HFFc6 (cell line): Measurements from ENCODE around the gene MYO18A. TPM values are rescaled to one million over a fixed set of nuclear protein-coding genes. Genes with fewer than 3 reads are reported as not detected.

Experiments used
- DNase-seq: peaks from one replicate; pipeline ENCODE4 v3.0.0-alpha.2; 2018
- H3K27ac Mint-ChIP-seq: 2 replicates; pipeline ENCODE4 v1.8.0; 2020; ENCODE audit warnings: mild to moderate bottlenecking, mixed read lengths
- H3K27me3 Mint-ChIP-seq: 2 replicates; pipeline ENCODE4 v1.8.0; 2021; ENCODE audit warnings: mild to moderate bottlenecking, moderate library complexity, mixed read lengths; ENCODE audit not compliant: insufficient read depth
- H3K36me3 Mint-ChIP-seq: 2 replicates; pipeline ENCODE4 v1.8.0; 2021; ENCODE audit warnings: low read depth, mixed read lengths
- H3K4me1 Mint-ChIP-seq: 2 replicates; pipeline ENCODE4 v1.8.0; 2020; ENCODE audit warnings: low read depth, mixed read lengths
- H3K4me3 Mint-ChIP-seq: 2 replicates; pipeline ENCODE4 v1.8.0; 2020; ENCODE audit warnings: mild to moderate bottlenecking, moderate library complexity, mixed read lengths
- H3K9me3 Mint-ChIP-seq: 2 replicates; pipeline ENCODE4 v1.8.0; 2020; ENCODE audit warnings: mild to moderate bottlenecking, mixed read lengths
- total RNA-seq, 6 experiments: library from RNA; stranded (reverse); fragmentation: NEBNext Ultra II Directional; extraction: Animal tissue kit (Norgen Biotek cat#: 25700); gene quantifications; 2 replicates in 1 of 6; 3 replicates in 5 of 6; pipeline ENCODE4 v1.2.3, GENCODE V29; 2021
- TF ChIP-seq, protein P1 (sequence below): fragments of 200-600 bp; sonication (generic); IDR thresholded peaks from 2 replicates; pipeline ENCODE4 v1.5.0; 2021; ENCODE audit warnings: antibody characterized with exemption, mild to moderate bottlenecking

MYO18A gene
- total RNA-seq, 6 experiments from 2014 or later: 39.2 to 57.7 (median 42.9) TPM

DNA sequence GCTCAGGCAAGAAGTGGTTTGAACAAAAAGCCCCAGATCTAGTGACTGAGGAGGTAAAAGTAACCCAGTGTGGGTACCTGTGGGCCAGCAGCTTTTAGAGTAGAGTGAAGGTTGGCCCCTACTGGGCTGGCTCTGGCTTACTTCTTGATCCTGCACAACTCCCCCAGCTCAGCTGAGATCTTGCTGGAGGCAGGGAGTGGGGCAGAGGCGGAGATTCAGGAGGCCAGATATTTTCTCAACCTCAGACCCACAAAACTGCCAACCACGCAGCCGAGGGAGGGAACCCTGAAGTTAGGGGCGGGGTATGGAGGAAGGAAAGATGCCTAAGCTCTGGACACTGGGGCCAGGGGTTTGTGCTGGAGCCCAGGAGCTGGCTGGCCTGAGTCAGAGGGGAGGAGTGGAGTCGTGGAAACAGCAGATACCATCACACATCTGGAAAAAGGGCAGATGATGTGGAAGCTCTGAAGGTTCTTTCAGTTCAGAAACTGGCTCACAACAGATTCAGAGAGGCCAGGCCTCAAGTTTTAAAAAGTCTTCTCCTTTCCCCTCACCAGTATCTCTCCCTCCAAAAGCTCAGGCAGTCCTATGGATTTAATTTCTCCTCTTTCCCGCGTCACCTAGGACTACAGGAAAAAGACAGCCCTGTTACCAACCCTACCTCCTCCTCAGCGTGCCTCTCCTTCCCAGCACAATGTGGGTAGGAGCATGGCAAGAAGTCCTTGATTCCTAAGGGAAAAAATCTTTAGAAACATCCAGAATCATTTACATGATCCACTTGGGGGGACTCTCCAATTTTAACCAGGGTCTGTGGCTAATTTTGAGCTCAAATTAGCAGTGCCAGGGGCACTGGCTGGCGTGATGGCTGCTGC lies 48.1 kb downstream of the MYO18A start:
- DNase-seq: peak; percentile 81
- Mint-ChIP-seq H3K27ac (peak overlapping the region; percentile 95), H3K4me3 (peak overlapping the region; percentile 60), H3K27me3 (peaks cover 2% of the 10 kb centered on the region; the same call in 1 of the 2 replicates), H3K4me1 (peaks cover 55% of the 10 kb centered on the region), H3K36me3 (no peaks in the 10 kb centered on the region), H3K9me3 (no peaks in the 10 kb centered on the region)
- TF ChIP-seq, protein P1, sequence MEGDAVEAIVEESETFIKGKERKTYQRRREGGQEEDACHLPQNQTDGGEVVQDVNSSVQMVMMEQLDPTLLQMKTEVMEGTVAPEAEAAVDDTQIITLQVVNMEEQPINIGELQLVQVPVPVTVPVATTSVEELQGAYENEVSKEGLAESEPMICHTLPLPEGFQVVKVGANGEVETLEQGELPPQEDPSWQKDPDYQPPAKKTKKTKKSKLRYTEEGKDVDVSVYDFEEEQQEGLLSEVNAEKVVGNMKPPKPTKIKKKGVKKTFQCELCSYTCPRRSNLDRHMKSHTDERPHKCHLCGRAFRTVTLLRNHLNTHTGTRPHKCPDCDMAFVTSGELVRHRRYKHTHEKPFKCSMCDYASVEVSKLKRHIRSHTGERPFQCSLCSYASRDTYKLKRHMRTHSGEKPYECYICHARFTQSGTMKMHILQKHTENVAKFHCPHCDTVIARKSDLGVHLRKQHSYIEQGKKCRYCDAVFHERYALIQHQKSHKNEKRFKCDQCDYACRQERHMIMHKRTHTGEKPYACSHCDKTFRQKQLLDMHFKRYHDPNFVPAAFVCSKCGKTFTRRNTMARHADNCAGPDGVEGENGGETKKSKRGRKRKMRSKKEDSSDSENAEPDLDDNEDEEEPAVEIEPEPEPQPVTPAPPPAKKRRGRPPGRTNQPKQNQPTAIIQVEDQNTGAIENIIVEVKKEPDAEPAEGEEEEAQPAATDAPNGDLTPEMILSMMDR: no peak

DNA sequence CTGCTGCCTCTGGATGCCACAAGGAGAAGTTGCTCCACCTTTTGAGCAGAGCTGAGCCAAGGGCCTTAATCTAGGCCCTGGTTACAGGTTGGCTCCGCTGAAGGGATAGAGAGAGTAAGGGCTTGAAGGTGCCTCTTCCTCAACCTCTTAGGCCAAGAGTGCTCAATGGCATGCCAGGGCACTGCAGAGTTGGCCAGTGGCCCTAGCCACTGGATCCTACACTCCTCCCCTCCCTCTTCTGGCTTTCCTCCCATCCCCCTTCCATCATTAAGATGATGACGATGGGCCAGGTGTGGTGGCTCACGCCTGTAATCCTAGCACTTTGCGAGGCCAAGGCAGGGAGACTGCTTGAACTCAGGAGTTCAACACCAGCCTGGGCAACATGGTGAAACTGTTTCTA lies 50.5 kb downstream of the MYO18A start:
- peaks cover 44% of the 10 kb centered on the region for H3K4me1 Mint-ChIP-seq
- H3K27ac Mint-ChIP-seq: no peak overlapping the region
- H3K9me3 Mint-ChIP-seq: no peaks in the 10 kb centered on the region
- peaks cover 2% of the 10 kb centered on the region; the same call in 1 of the 2 replicates for H3K27me3 Mint-ChIP-seq
- H3K36me3 Mint-ChIP-seq: no peaks in the 10 kb centered on the region
- H3K4me3 Mint-ChIP-seq: no peak overlapping the region
- TF ChIP-seq, protein P1: no peak
- no peak for DNase-seq

DNA sequence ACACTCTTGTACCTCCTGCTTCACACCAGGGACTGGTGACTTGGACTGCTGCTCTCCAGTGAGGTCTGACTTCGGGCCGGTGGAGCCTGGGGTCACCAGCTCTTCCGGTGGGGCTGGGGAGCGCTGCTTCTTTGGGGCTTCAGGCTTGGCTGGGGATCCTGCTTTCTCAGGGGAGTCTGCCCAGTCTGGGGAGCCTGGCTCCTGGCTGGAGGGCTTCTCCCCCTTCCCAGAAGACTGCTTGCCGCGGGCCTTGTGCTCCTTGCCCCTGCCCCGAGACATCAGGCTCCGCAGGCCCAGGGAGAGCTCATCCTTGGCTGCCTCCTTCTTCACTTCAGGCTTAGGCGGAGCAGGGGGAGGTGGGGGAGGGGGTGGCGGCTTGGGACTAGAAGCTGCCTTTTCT lies 52.4 kb downstream of the MYO18A start:
- TF ChIP-seq, protein P1: no peak
- Mint-ChIP-seq H3K4me1 (peaks cover 40% of the 10 kb centered on the region), H3K9me3 (no peaks in the 10 kb centered on the region), H3K27me3 (no peaks in the 10 kb centered on the region), H3K4me3 (no peak overlapping the region), H3K27ac (no peak overlapping the region), H3K36me3 (no peaks in the 10 kb centered on the region)
- DNase-seq: no peak

DNA sequence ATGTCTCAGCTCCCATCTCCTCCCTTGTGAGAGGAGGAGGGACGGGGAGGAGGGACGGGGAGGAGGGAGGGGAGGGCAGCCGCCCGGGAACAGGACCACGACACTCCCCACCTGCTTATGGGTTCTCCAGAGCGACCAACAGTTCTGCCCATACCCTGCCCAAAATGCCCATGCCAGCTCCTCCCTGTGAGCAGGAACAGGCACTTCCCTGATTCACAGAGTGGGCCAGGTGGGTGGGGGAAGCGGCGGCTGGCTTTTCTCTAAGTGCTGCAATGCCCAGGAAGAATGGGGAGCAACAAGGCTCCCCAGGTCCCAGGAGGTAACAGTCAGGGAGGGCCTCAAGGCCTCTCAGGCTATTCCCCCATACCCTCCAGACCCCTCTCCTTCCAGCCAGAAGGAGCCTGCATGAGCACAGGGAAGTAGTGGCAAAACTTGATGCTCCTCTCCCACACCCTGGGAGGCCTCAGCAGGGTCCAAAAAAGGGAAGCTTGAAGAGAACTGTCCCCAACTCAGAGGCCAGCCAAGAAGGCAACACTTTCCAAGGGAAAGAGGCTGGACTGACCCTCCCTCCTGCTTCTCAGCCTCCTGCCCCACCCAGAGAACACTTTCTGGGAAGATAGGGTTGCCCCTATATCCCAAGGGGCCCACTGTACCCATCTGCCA lies 53.8 kb downstream of the MYO18A start:
- H3K4me1 Mint-ChIP-seq: peaks cover 25% of the 10 kb centered on the region
- peaks cover 3% of the 10 kb centered on the region; the same call in 1 of the 2 replicates for H3K27me3 Mint-ChIP-seq
- H3K9me3 Mint-ChIP-seq: no peaks in the 10 kb centered on the region
- TF ChIP-seq, protein P1: no peak
- H3K27ac Mint-ChIP-seq: no peak overlapping the region
- no peak for DNase-seq
- H3K4me3 Mint-ChIP-seq: no peak overlapping the region
- H3K36me3 Mint-ChIP-seq: no peaks in the 10 kb centered on the region

DNA sequence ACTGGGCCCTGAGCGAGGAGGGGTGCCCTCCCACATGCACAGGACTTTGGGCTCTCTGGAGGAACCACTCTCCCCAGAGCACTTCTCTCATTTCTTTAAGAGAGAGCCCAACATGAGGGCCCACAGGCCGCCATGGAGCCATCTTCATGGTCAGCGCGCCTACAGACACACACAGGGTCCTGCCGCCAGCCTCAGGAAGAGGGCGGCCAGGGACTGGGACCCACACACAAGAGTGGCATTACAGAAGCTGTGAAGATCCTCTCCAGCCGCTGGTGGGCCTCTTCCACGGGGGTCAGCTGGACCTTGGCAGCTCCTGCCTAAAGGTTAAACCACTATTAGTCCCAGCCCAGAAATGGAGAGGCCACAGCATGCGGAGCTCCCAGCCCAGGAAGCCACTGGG lies 54.5 kb downstream of the MYO18A start:
- no peaks in the 10 kb centered on the region for H3K9me3 Mint-ChIP-seq
- no peak for DNase-seq
- no peaks in the 10 kb centered on the region for H3K36me3 Mint-ChIP-seq
- H3K27me3 Mint-ChIP-seq: peaks cover 3% of the 10 kb centered on the region; the same call in 1 of the 2 replicates
- H3K4me1 Mint-ChIP-seq: peaks cover 18% of the 10 kb centered on the region
- H3K4me3 Mint-ChIP-seq: no peak overlapping the region
- TF ChIP-seq, protein P1: no peak
- no peak overlapping the region for H3K27ac Mint-ChIP-seq
